ENCODE data around the gene GTF2F2.
"Not testable (repeated sequence)": the region's sequence is repeated elsewhere in the genome, so short reads cannot be mapped to it uniquely, and the experiment has no call there.

Gene GTF2F2

DNA sequence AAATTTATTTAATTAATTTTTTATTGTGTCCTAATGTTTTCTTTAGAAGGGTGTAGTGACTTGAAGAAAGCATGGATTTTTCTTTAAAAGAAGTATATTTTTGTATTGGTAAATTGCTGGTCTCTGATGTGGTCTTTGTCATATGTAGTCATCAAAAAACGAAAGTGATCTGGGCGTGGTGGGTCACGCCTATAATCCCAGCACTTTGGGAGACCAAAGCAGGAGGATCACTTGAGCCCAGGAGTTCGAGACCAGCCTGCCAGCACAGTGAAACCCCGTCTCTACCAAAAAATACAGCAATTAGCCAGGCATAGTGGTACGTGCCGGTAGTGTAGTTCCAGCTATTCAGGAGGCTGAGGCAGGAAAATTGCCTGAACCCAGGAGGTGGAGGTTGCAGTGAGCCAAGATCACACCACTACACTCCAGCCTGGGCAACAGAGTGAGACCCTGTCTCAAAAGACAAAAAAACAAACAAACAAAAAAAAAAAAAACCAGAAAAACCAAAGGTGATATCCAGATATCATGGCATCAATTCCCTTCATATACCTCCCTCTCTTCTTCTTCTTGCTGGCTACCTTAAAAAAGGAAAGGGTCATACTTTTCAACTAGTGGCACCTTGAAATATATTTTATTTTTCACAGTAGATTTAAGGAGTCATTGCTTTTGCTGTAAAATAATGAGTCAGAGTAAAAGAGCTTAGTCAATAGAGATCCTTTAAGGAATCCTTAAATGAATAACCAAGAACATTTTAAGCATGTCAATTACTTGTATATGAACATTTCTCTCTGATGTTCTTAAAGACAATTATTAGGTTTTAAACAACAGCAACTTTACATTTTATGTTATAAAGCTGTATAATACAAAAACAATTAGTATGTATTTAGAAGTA lies 60.6 kb downstream of the GTF2F2 start:
- no peak for DNase-seq

- no peak for DNase-seq
Observed at GRCh38 chr13:45184693-45185092, 64.4 kb downstream of the GTF2F2 start.

DNA sequence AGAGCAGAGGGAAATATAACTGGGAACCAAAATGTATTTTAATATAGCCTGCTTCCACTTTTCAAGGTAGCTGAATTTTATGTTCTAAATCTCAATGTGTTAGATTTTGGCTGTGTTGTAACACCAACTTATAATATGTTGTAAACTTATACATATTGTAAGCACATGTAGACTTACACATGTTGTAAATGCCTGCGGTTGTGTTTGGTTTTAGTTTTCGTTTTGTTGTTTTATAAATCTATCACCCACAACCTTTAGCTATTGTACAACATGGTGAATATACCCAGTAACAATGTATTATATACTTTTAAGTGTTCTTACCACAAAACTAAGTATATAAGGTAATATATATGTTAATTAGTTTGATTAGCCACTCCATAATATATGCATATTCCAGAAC lies 65.0 kb downstream of the GTF2F2 start:
- no peak for DNase-seq

DNA sequence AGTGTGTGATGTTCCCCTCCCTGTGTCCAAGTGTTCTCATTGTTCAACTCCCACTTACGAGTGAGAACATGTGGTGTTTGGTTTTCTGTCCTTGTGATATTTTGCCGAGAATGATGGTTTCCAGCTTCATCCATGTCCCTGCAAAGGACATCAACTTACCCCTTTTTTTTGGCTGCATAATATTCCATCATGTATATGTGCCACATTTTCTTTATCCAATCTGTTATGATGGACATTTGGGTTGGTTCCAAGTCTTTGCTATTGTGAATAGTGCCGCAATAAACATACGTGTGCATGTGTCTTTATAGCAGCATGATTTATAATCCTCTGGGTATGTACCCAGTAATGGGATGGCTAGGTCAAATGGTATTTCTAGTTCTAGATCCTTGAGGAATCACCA lies 68.8 kb downstream of the GTF2F2 start:
- not testable (repeated sequence) for DNase-seq

- not testable (repeated sequence) for DNase-seq
Observed at GRCh38 chr13:45189511-45189910, 69.2 kb downstream of the GTF2F2 start.

DNA sequence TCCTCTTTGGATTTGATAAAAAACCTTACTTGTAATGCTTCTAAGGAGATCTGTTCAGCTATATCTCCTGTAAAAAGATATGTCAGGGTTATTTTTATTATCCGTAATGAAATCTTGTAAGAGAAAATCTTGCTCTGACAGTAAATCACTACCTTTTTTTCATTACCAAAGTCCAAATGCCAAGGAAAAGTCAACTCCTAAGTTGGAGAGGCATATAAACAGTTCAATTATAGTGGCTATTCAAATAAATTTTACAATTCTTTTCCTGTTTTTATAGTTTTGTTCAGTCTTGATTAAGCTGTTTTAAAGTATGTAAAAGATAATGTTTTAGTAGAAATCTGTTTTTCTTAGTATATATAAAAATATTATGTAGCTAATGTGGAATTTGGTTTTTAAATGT lies 71.6 kb downstream of the GTF2F2 start:
- no peak for DNase-seq

DNA sequence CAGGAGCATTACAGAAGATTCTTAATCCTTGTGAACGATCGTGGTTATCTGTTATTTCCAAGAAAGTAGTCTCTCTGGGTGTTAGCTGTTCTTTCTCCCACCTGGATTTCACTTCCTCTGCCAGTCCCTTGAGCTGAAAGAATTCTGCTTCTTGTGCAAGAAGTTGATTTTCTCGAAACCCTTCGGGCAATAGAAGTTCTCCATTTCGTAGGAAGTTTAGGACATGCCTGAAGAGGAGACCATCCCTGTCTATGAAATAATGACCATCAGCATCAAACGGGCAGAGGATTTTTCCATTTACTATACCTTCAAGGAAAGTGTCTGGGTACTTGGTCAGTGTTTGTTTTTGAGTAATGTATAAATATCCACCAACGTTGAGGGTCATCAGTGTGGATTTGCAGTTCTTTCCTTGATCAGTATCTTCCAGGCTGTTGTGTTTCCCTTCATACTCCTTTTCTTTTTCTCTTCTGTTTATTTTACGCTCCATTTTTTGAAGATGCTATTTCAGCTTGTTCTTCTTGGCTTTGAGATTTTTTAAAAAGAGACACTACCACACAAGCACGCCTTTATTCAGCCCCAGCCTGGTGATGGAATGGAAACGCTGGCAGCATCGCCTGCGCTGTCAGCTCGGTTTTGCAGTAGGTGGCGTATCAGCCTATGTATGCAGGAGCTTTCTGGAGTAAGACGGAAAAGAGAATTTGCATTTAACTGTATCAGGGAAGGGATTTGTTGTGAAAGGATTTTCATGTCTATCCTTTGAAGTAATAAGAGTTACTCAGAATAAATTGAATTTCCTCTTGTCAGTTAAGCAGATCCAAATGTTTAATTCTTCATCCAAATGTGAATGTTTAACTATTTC lies 74.0 kb downstream of the GTF2F2 start:
- DNase-seq: no peak

DNA sequence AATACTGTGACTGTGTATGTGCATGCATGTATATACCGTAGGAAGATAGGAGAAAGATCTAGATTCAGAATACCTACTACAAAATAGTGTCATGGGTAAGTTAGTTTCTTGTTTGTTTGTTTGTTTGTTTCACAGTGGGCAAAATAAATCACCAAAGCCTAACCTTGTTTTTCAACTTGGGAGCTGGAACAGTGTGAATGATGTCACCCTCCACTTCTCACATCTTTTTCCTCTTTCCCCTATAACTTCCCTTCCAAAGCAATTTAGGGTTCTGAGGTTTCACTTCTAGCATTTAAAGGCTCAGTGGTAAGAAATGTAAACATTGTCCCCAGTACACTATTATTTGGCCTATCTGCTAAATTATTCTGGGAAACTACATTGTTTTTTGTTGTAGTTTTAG lies 75.1 kb downstream of the GTF2F2 start:
- no peak for DNase-seq

GRCh38 chr13:45196096-45196495 lies 75.8 kb downstream of the GTF2F2 start:
- DNase-seq: no peak

- DNase-seq: no peak
Observed at GRCh38 chr13:45196622-45197021, 76.3 kb downstream of the GTF2F2 start.

- DNase-seq: no peak
Observed at GRCh38 chr13:45198041-45198440, 77.7 kb downstream of the GTF2F2 start.

- DNase-seq: no peak
Observed at GRCh38 chr13:45198924-45199323, 78.6 kb downstream of the GTF2F2 start.

DNA sequence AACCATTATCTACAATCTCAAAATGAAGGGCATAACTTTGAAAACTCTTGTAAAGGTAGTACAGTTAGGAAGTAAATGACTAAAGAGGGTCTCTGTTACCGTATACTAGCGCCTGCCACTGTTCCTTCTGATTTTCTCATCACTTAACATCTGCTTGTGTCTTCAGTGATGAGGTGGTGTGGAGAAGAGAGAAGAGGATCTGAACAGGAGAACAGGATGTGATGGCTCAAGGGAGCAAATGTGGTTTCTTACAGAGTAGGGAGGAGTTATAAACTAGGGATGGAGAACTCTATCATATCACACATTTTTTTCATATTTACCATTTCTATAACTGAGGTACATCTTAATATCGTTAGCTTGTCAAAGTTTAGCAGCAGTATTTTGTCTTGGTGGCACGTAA lies 79.4 kb downstream of the GTF2F2 start:
- no peak for DNase-seq

DNA sequence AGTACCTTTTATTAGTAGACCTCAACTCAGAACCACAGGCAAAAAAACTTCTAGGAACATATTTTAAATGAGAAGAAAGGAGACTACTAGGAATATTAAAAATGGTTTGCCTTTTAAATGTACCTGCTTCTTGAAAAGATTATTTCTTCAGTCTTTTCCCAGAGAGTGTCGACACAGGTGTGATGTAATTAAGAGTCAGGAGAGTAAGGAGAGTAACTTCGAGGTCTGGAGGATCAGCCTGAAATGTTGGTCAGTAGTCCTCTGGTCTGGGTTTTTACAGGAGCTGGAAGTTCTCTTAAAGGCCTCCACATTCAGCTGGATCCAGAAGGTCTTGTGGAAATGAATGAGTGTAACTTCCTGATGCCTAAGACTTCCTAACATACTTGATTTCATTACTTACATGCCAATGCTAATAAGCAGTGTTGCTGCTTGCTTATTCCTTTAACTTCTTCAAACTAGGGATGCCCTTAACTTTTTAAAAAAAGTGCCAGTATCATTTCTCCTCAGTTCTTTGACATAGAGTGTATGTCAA lies 80.5 kb downstream of the GTF2F2 start, which contains the start of gene KCTD4:
Gene KCTD4 (minus strand): TSS at position 345 of the 532 bp plus-strand sequence. CDS start 6,478 bp downstream, outside the sequence.
- no peak for DNase-seq

- DNase-seq: no peak
Observed at GRCh38 chr13:45205124-45205523, 84.8 kb downstream of the GTF2F2 start.

GRCh38 chr13:45206340-45206739 lies 86.0 kb downstream of the GTF2F2 start:
- DNase-seq: no peak

GRCh38 chr13:45207319-45207718 lies 87.0 kb downstream of the GTF2F2 start:
- no peak for DNase-seq

DNA sequence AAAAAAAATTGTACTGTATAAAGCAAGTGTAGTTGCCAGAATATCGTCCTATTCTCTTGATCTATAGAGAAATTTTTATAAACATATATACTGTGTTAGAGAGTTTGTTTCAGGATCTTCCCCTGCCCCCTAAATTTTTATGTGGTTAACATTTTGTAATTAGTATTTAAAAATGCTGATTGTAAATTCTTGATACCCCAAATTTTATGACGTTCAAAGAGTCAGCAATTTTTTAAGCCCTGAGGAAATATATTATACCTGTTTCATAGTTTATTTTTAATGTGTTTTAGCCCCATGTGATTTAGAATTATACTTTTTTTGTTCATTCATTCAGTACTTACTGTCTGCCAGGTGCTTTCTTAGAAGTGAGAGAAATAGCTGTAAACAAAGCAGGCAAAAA lies 87.8 kb downstream of the GTF2F2 start:
- DNase-seq: no peak

- DNase-seq: no peak
Observed at GRCh38 chr13:45209229-45209628, 88.9 kb downstream of the GTF2F2 start.

DNA sequence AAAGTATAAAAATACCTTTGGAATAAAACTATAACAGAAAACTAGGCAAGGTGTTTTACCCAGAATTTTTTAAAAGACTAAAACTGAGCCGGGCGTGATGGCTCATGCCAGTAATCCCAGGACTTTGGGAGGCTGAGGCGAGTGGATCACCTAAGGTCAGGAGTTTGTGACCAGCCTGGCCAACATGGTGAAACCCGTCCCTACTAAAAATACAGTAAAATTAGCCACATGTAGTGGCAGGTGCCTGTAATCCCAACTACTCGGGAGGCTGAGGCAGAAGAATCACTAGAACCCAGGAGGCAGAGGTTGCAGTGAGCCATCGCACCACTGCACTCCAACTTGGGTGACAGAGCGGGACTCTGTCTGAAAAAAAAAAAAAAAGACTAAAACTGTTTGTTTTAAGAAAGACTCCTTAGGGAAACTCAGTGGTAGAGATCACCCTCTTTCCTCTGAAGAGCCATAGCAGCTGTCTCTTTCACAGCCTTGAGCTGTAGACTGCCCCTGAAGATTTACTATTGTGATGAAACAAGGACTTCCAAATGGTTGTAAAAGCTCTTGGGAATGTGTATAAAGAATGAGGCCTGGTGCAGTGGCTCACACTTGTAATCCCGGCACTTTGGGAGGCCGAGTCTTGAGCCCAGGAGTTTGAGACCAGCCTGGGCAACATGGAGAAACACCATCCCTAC lies 95.2 kb downstream of the GTF2F2 start:
- no peak for DNase-seq

DNA sequence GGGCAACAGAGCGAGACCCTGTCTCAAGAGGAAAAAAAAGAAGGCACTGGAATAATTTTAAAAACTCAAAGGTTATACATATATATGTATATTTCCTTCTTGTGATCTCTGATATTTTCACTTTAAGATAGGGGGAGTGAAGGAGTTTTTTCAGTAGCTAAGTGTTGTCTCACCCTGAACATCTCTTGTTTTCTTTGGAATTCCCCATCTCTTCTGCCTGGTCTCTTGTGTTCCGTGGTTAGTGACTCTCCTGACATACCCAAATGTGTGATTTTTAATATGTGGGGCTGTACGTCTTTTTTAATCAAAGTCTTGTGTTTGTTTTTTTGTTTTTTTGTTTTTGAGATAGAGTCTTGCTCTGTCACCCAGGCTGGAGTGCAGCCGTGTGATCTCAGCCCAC lies 95.9 kb downstream of the GTF2F2 start:
- DNase-seq: no peak

GRCh38 chr13:45218689-45219088 lies 98.4 kb downstream of the GTF2F2 start:
- no peak for DNase-seq

All from CD4-positive, alpha-beta T cell treated with Interleukin-15 for 1 hour (primary cell).